GM12878 (cell line): ENCODE results near the gene DERA.

Experiments used
- CEBPB ChIP-seq, 2 experiments: fragments of 150-350 bp in 1 of 2; IDR thresholded peaks; 2 replicates each; pipeline ENCODE4 v1.6.1; 2012 to 2014; ENCODE audit warnings: low read depth in 2 of 2, low read length in 2 of 2, borderline replicate concordance in 1 of 2, inconsistent platforms in 1 of 2
- CHD2 ChIP-seq: IDR thresholded peaks from 2 replicates; pipeline ENCODE4 v1.6.1; 2011; ENCODE audit warnings: low read depth, low read length, improper control_type of control experiment, borderline replicate concordance
- HDGF ChIP-seq: fragments of 450-650 bp; IDR thresholded peaks from 2 replicates; pipeline ENCODE4 v1.6.1; 2016; ENCODE audit warnings: antibody characterized with exemption
- NR2F1 ChIP-seq: fragments of 450-650 bp; conservative IDR thresholded peaks from 2 replicates; pipeline ENCODE4 v1.6.1; 2017; ENCODE audit warnings: mild to moderate bottlenecking
- POLR2A ChIP-seq: IDR thresholded peaks from 2 replicates; pipeline ENCODE4 v1.6.1; 2011; ENCODE audit warnings: low read depth, mild to moderate bottlenecking, low read length
- POLR2AphosphoS5 ChIP-seq: IDR thresholded peaks from 2 replicates; pipeline ENCODE4 v1.6.1; 2011; ENCODE audit warnings: mild to moderate bottlenecking, low read length, inconsistent platforms
- RBBP5 ChIP-seq: fragments of 200-600 bp; sonication (generic); conservative IDR thresholded peaks from 2 replicates; pipeline ENCODE4 v1.6.1; 2016
- TF ChIP-seq, protein P1 (sequence below): IDR thresholded peaks from 2 replicates; pipeline ENCODE4 v1.6.1; 2011; ENCODE audit warnings: borderline replicate concordance, low read depth, mild to moderate bottlenecking, moderate library complexity, mixed read lengths, low read length; ENCODE audit not compliant: insufficient read depth; ENCODE audit errors: extremely low read length
- TF ChIP-seq, protein P2 (sequence below): fragments of 450-650 bp; IDR thresholded peaks from 2 replicates; pipeline ENCODE4 v1.6.1; 2014; ENCODE audit warnings: mild to moderate bottlenecking
- TF ChIP-seq, protein P3 (sequence below), 3 experiments: IDR thresholded peaks in 2 of 3; conservative IDR thresholded peaks in 1 of 3; 2 replicates each; pipeline ENCODE4 v1.5.1; 2011; ENCODE audit warnings: low read depth in 3 of 3, low read length in 3 of 3, mild to moderate bottlenecking in 3 of 3, control low read depth in 2 of 3, moderate library complexity in 2 of 3, inconsistent platforms in 1 of 3, mixed read lengths in 1 of 3; ENCODE audit not compliant: control insufficient read depth in 2 of 3, insufficient read depth in 1 of 3; ENCODE audit errors: extremely low read depth in 1 of 3
- TF ChIP-seq, protein P4 (sequence below): fragments of 450-650 bp; IDR thresholded peaks from 2 replicates; pipeline ENCODE4 v1.6.1; 2017; ENCODE audit warnings: mild to moderate bottlenecking, moderate library complexity

DNA sequence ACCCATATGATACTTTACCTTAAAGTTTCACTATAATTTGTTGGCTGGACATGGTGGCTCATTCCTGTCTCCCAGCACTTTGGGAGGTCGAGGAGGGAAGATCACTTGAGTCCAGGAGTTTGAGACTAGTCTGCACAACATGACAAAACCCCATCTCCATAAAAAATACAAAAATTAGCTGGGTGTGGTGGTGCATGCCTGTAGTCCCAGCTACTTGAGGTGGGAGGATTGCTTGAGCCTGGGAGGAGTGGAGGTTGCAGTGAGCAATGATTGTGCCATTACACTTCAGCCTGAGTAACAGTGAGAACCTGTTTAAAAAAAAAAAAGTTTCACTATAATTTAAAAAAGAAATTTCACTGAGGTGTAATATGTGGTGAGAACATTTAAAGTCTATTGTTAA lies 21.2 kb downstream of the DERA start:
- TF ChIP-seq HDGF (no peak), POLR2AphosphoS5 (no peak), RBBP5 (no peak), CHD2 (no peak), POLR2A (no peak), CEBPB (IDR thresholded peaks at IDR 0.05; ENCODE audit: borderline replicate concordance in 1 of 2, low read depth in 2 of 2, low read length in 2 of 2) (no peak), NR2F1 (no peak)
- TF ChIP-seq, protein P1, sequence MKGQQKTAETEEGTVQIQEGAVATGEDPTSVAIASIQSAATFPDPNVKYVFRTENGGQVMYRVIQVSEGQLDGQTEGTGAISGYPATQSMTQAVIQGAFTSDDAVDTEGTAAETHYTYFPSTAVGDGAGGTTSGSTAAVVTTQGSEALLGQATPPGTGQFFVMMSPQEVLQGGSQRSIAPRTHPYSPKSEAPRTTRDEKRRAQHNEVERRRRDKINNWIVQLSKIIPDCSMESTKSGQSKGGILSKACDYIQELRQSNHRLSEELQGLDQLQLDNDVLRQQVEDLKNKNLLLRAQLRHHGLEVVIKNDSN = no peak
- TF ChIP-seq, protein P2, sequence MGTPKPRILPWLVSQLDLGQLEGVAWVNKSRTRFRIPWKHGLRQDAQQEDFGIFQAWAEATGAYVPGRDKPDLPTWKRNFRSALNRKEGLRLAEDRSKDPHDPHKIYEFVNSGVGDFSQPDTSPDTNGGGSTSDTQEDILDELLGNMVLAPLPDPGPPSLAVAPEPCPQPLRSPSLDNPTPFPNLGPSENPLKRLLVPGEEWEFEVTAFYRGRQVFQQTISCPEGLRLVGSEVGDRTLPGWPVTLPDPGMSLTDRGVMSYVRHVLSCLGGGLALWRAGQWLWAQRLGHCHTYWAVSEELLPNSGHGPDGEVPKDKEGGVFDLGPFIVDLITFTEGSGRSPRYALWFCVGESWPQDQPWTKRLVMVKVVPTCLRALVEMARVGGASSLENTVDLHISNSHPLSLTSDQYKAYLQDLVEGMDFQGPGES = no peak
- TF ChIP-seq, protein P3, sequence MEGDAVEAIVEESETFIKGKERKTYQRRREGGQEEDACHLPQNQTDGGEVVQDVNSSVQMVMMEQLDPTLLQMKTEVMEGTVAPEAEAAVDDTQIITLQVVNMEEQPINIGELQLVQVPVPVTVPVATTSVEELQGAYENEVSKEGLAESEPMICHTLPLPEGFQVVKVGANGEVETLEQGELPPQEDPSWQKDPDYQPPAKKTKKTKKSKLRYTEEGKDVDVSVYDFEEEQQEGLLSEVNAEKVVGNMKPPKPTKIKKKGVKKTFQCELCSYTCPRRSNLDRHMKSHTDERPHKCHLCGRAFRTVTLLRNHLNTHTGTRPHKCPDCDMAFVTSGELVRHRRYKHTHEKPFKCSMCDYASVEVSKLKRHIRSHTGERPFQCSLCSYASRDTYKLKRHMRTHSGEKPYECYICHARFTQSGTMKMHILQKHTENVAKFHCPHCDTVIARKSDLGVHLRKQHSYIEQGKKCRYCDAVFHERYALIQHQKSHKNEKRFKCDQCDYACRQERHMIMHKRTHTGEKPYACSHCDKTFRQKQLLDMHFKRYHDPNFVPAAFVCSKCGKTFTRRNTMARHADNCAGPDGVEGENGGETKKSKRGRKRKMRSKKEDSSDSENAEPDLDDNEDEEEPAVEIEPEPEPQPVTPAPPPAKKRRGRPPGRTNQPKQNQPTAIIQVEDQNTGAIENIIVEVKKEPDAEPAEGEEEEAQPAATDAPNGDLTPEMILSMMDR (IDR thresholded peaks at IDR 0.05 in 2 of 3, conservative IDR thresholded peaks at IDR 0.05 in 1 of 3; ENCODE audit: control insufficient read depth in 2 of 3, extremely low read depth in 1 of 3, insufficient read depth in 1 of 3, low read depth in 3 of 3, low read length in 3 of 3) = no peak
- TF ChIP-seq, protein P4, sequence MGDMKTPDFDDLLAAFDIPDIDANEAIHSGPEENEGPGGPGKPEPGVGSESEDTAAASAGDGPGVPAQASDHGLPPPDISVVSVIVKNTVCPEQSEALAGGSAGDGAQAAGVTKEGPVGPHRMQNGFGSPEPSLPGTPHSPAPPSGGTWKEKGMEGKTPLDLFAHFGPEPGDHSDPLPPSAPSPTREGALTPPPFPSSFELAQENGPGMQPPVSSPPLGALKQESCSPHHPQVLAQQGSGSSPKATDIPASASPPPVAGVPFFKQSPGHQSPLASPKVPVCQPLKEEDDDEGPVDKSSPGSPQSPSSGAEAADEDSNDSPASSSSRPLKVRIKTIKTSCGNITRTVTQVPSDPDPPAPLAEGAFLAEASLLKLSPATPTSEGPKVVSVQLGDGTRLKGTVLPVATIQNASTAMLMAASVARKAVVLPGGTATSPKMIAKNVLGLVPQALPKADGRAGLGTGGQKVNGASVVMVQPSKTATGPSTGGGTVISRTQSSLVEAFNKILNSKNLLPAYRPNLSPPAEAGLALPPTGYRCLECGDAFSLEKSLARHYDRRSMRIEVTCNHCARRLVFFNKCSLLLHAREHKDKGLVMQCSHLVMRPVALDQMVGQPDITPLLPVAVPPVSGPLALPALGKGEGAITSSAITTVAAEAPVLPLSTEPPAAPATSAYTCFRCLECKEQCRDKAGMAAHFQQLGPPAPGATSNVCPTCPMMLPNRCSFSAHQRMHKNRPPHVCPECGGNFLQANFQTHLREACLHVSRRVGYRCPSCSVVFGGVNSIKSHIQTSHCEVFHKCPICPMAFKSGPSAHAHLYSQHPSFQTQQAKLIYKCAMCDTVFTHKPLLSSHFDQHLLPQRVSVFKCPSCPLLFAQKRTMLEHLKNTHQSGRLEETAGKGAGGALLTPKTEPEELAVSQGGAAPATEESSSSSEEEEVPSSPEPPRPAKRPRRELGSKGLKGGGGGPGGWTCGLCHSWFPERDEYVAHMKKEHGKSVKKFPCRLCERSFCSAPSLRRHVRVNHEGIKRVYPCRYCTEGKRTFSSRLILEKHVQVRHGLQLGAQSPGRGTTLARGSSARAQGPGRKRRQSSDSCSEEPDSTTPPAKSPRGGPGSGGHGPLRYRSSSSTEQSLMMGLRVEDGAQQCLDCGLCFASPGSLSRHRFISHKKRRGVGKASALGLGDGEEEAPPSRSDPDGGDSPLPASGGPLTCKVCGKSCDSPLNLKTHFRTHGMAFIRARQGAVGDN = no peak
